Stomach (tissue), 9 donors: ENCODE measurements around the gene PTPRM. TPM values are rescaled to one million over a fixed set of nuclear protein-coding genes. Genes with fewer than 3 reads are reported as not detected.

Experiments used
- DNase-seq, 2 donors: peaks; one replicate each; pipeline versions ENCODE4 v3.0.0 to v3.0.0-alpha.2; 2013 to 2019
- H3K27ac ChIP-seq, 5 donors: fragments of 200-600 bp in 4 of 5; sonication (generic) in 4 of 5; one replicate each; pipeline ENCODE4 v1.5.1; 2013 to 2019; ENCODE audit warnings: mild to moderate bottlenecking in 1 of 5, moderate library complexity in 1 of 5
- H3K27me3 ChIP-seq, 3 donors: fragments of 200-600 bp; sonication (generic); one replicate each; pipeline ENCODE4 v1.5.1; 2017 to 2019; ENCODE audit warnings: mixed run types in 1 of 3
- H3K36me3 ChIP-seq, 4 donors: fragments of 200-600 bp; sonication (generic); 1 replicate in 3 of 4; 2 replicates in 1 of 4; pipeline ENCODE4 v1.5.1; 2016 to 2019
- H3K4me1 ChIP-seq, 4 donors: fragments of 200-600 bp; sonication (generic); one replicate each; pipeline ENCODE4 v1.5.1; 2016 to 2019
- H3K4me3 ChIP-seq, 4 donors: fragments of 200-600 bp; sonication (generic) in 3 of 4; one replicate each; pipeline ENCODE4 v1.5.1; 2016 to 2019; ENCODE audit warnings: mild to moderate bottlenecking in 1 of 4
- H3K9me3 ChIP-seq, 4 donors: fragments of 200-600 bp; sonication (generic); one replicate each; pipeline ENCODE4 v1.5.1; 2016 to 2019
- EP300 ChIP-seq: sonication (generic); formaldehyde crosslinking; IDR thresholded peaks from one replicate; pipeline ENCODE4 v1.6.1; 2017; ENCODE audit warnings: antibody characterized with exemption
- POLR2A ChIP-seq, 4 donors: fragments of 450-650 bp; IDR thresholded peaks; one replicate each; pipeline ENCODE4 v1.6.1; 2016; ENCODE audit warnings: antibody characterized with exemption in 4 of 4, control low read depth in 2 of 4, mild to moderate bottlenecking in 1 of 4, moderate library complexity in 1 of 4
- POLR2AphosphoS5 ChIP-seq, 3 donors: sonication (generic); formaldehyde crosslinking; IDR thresholded peaks; one replicate each; pipeline ENCODE4 v1.6.1; 2016; ENCODE audit warnings: antibody characterized with exemption in 3 of 3
- WGBS, 5 donors: extraction: QIAGEN DNeasy Blood & Tissue Kit in 3 of 5; methylation state at CpG; one replicate each; pipeline versions ENCODE4 v1.1.5 to v1.1.7; 2013 to 2018; 5-methylcytosine and 5-hydroxymethylcytosine counted together
- intact Hi-C: fragments of 100-400 bp; cut with DNase I; formaldehyde crosslinking; loops from one replicate; pipeline ENCODE4 v1.15.1; 2023; ENCODE audit warnings: low total_unique reads
- polyA plus RNA-seq, 3 donors: library from polyadenylated mRNA; stranded (reverse); fragments of 200-250 nt; gene quantifications; one replicate each; pipeline ENCODE4 v1.2.3, GENCODE V29; 2013
- total RNA-seq, 5 donors: library from RNA; depleted of rRNA; stranded (reverse); fragments of >200 nt; gene quantifications; one replicate each; pipeline versions ENCODE4 v1.1.0 to v1.2.3, GENCODE V29; 2014 to 2016
- TF ChIP-seq, protein P1 (sequence below), 7 experiments: fragments of 450-650 bp in 4 of 7; fragments of 200-600 bp in 3 of 7; sonication (generic) in 3 of 7; IDR thresholded peaks; one replicate each; pipeline ENCODE4 v1.5.1; 2016 to 2019; ENCODE audit warnings: antibody characterized with exemption in 7 of 7, control low read depth in 2 of 7, mild to moderate bottlenecking in 1 of 7
- donor health status: healthy with polysubstance abuse.
- donor health status: Bipolar disorder and iron deficiency.
- donor health status: healthy.

The PTPRM gene
- total and polyA plus RNA-seq, 8 donors: 7.5 to 246 (median 58.2) TPM

DNA sequence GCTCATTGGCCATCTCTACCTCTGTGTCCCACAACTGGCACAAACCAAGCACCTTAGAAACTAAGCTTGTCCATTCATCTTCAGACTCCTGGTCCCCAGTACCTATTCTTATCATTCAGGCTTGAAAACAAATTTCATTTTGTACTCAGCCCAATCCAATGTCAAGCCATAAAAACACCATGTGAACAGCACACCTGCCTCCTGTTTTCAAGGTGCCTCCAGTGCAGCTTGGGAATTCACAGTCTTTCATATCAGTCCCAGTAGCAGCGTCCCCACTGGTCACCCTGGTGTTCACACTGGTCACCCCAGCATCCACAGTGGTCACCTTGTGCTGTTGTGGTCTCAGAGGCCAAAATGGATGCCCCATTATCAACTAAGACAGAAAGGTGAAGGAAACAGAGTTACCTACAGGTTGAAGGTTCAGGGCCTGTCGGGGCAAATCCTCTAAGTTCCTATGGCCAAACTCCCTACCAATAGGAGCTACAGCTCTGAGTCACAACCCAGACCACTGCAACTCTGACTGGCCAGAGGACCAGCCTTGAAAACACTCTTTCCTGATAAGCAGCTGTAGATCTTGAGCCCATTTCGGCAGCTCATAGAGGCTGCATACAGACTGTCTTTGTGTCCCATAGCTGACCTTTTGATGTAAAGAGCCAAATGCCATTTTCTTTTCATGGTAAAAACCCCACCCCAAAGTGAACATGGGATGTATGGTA lies 782.6 kb downstream of the PTPRM start:
- DNase-seq: no peak
- Histone ChIP-seq H3K36me3 (peaks cover 0 to 8% (median 2%) of the 10 kb centered on the region in 4 donors), H3K4me1 (no peaks in the 10 kb centered on the region), H3K9me3 (no peaks in the 10 kb centered on the region), H3K27ac (no peak overlapping the region), H3K4me3 (no peak overlapping the region), H3K27me3 (no peaks in the 10 kb centered on the region)
- intact Hi-C loops: no loop called here
- TF ChIP-seq POLR2A (IDR thresholded peaks at IDR 0.05): no peak
- TF ChIP-seq EP300: no peak
- TF ChIP-seq, protein P1, sequence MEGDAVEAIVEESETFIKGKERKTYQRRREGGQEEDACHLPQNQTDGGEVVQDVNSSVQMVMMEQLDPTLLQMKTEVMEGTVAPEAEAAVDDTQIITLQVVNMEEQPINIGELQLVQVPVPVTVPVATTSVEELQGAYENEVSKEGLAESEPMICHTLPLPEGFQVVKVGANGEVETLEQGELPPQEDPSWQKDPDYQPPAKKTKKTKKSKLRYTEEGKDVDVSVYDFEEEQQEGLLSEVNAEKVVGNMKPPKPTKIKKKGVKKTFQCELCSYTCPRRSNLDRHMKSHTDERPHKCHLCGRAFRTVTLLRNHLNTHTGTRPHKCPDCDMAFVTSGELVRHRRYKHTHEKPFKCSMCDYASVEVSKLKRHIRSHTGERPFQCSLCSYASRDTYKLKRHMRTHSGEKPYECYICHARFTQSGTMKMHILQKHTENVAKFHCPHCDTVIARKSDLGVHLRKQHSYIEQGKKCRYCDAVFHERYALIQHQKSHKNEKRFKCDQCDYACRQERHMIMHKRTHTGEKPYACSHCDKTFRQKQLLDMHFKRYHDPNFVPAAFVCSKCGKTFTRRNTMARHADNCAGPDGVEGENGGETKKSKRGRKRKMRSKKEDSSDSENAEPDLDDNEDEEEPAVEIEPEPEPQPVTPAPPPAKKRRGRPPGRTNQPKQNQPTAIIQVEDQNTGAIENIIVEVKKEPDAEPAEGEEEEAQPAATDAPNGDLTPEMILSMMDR (IDR thresholded peaks at IDR 0.05): no peak
- TF ChIP-seq POLR2AphosphoS5 (IDR thresholded peaks at IDR 0.05): no peak
- 79 to 91% (median 89%) methylated on average over 3 of the region's 3 CpGs for WGBS, 5 donors

DNA sequence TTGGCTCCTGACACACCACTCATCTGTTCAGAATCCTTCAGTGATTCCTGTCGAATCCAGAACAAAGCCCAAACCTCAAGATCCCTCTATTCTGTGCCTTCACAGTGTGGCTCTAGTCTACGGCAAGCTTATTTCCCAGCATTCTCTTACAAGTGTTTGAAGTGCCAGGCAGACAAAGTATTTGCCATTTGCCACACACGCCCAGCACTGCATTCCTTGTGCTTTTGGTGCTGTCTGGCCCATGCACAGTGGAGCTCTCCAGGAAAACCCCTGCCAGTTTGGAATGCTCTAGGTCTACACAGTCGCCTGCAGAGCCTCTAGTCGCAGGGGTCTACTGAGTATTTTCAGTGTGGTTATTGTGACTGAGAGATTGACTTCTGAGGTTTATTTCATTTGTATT lies 783.5 kb downstream of the PTPRM start:
- intact Hi-C loops: no loop called here
- Histone ChIP-seq H3K4me3 (no peak overlapping the region), H3K27me3 (no peaks in the 10 kb centered on the region), H3K27ac (no peak overlapping the region), H3K9me3 (no peaks in the 10 kb centered on the region), H3K36me3 (peaks cover 0 to 8% (median 2%) of the 10 kb centered on the region in 4 donors), H3K4me1 (no peaks in the 10 kb centered on the region)
- TF ChIP-seq POLR2AphosphoS5 (IDR thresholded peaks at IDR 0.05) (no peak), POLR2A (IDR thresholded peaks at IDR 0.05) (no peak), EP300 (no peak)
- TF ChIP-seq, protein P1 (IDR thresholded peaks at IDR 0.05): no peak
- WGBS, 5 donors: 61 to 85% (median 70%) methylated on average over 4 to 5 of the region's 5 CpGs
- DNase-seq: no peak

- H3K4me1 ChIP-seq: no peaks in the 10 kb centered on the region
- intact Hi-C loops: no loop called here
- no peak overlapping the region for H3K4me3 ChIP-seq
- no peak overlapping the region for H3K27ac ChIP-seq
- H3K36me3 ChIP-seq: peaks cover 0 to 2% (median under 1%) of the 10 kb centered on the region in 4 donors
- 86 to 92% (median 89%) methylated on average over 3 of the region's 3 CpGs for WGBS, 5 donors
- no peak for DNase-seq
- TF ChIP-seq, protein P1 (IDR thresholded peaks at IDR 0.05): no peak
- TF ChIP-seq POLR2A (IDR thresholded peaks at IDR 0.05): no peak
- TF ChIP-seq EP300: no peak
- TF ChIP-seq POLR2AphosphoS5 (IDR thresholded peaks at IDR 0.05): no peak
- no peaks in the 10 kb centered on the region for H3K27me3 ChIP-seq
- H3K9me3 ChIP-seq: no peaks in the 10 kb centered on the region
These were observed 784.0 kb downstream of the PTPRM start for GRCh38 chr18:8351161-8351560.

DNA sequence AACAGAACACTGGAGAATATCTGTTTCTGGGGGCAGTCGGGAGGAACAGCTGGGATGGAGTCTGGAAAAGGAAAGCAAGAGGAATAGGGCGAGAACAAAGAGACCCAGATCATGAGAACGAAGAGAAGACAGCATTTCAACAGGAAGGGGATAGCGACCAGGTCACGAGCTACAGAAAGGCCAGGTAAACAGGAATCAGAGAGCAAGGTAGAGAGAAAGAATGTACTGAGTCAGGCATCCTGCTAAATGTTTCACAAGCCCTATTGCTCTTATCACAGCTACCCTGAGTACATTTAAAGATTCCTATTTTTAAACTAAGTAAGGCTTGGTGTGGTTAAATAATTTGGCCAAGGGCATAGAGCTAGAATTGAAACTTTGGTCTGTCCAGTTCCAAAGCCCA lies 787.2 kb downstream of the PTPRM start:
- TF ChIP-seq, protein P1 (IDR thresholded peaks at IDR 0.05): no peak
- TF ChIP-seq EP300: no peak
- no peak for TF ChIP-seq POLR2AphosphoS5 (IDR thresholded peaks at IDR 0.05)
- no peak for TF ChIP-seq POLR2A (IDR thresholded peaks at IDR 0.05)
- no peaks in the 10 kb centered on the region for H3K9me3 ChIP-seq
- no peak for DNase-seq
- H3K27me3 ChIP-seq: no peaks in the 10 kb centered on the region
- intact Hi-C loops: no loop called here
- 50 to 79% (median 67%) methylated on average over 5 of the region's 5 CpGs for WGBS, 5 donors
- no peaks in the 10 kb centered on the region for H3K4me1 ChIP-seq
- no peak overlapping the region for H3K27ac ChIP-seq
- H3K4me3 ChIP-seq: no peak overlapping the region
- H3K36me3 ChIP-seq: no peaks in the 10 kb centered on the region
